Effector CD8-positive, alpha-beta T cell (primary cell): ENCODE data around the gene CCDC188.

Experiments
- DNase-seq: peaks from one replicate; lab custom pipeline; 2025; lab: John Stamatoyannopoulos, UW
- total RNA-seq, 4 experiments: gene quantifications; one replicate each; lab custom pipeline; 2026; lab: John Stamatoyannopoulos, UW

The CCDC188 gene
- 0 to 0.24 (median 0) reads per million in 4 experiments for total RNA-seq

- no peak for DNase-seq
Measured at GRCh38 chr22:20150381-20151275, at the start of gene CCDC188. CCDC188 (minus strand) TSS chr22:20151055; CDS start chr22:20150986, 69 bp downstream.

- no peak for DNase-seq
Measured at GRCh38 chr22:20199906-20200305, 49.1 kb upstream of the CCDC188 start.

GRCh38 chr22:20199413-20199842, 48.6 kb upstream of the CCDC188 start:
- no peak for DNase-seq

DNA sequence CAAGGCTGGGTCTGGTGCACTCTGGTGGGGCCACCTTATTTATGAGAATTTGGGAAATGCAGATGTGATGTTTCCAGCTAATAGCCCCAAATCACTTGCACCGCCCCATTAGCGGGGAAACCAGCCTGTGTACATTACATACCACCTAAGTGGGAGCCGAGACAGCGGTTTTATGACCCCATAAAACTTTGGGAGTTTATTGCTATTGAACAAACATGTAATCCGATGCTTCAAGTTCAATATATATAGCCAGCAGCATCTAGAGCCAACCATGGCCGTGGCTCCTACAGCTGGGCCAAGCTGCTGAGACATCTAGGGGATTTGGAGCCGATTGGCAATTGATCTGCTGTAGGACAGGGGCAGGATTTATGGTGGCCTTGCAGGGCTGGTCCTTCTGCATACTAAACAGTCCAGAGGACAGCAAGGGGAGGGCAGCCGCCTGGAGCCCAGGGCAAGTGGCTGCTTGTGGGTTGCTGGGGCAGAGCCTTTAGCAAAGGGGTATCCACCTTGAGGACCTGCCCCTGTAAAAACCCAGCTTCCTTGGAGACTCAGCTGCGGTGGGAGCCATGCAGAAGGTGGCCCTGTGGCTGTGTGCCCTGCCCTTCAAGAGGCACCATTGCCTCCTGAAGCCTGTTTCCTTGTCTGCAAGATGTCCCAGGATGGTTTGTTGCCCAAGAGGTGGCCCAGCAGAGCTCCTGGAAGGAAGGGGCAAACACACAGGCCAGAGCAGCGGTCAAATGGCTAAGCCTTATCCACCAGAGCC, 47.9 kb upstream of the CCDC188 start:
- no peak for DNase-seq

DNA sequence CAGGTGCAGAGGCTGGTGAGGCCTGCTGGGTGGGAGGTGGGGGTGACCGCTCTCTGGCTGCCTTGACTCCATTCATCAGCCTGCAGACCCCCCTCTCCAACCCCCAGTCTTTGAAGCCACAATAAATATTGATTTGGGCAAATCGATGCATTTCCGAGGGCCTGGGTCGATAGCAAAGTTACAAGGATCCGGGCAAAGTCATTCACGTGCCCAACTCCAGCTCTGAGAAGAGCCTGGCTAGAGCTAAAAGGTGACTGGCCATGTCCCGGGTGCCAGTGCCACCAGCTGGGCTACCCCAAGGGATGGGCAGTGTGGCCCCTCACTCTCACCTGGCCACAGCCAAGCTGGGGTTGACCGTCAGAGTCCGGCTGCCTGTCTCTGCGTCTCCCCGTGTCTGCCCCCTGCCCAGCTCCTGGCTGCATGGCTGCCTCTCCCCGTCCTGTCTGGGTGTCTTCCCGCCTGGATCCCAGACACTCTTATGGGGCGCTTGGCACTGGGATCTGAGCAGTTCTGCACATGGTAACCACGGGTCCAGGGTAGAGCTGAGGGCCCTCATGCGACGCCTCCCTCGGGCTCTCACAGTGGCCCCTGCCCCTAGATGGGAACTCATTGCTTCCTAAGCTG, 46.7 kb upstream of the CCDC188 start:
- DNase-seq, result no peak

- DNase-seq, result no peak
Measured at GRCh38 chr22:20196094-20196842, 45.4 kb upstream of the CCDC188 start.

- DNase-seq, result no peak
Measured at GRCh38 chr22:20194681-20195593, 44.1 kb upstream of the CCDC188 start.

DNA sequence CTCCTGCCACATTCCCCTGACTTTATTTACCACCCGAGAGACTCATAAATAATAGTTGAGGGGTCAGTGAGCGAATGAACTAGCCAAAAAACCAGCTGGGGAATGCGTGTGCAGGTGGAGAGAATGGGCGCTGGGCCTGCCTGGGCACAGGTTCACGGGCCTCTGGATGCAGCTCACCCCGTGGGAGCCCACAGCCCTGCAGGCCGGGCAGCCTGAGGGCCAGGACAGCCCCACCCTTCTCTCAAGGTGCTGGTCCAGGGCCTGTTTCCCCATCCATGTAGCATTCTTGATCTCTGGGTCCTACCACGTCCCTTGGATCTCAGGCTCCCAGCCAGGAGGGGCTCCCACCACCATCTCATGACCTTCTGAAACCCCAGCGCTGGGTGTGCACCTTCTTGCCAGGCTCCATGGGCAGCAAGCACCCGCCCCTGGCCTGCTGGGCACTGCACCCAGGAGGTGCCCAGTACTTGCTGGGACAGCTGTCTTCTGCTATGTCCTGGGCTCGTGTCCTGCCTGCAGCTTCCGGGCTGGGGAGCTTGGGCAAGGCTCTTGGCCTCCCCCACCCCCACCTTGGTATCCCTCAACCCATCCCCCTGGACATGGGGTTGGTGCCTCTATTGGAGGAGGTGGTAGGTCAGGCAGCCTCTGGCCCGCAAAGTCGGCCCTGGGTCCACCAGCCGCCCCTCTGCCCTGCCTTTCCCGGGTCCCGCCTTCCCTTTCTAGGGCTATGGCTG, 43.1 kb upstream of the CCDC188 start:
- no peak for DNase-seq

DNA sequence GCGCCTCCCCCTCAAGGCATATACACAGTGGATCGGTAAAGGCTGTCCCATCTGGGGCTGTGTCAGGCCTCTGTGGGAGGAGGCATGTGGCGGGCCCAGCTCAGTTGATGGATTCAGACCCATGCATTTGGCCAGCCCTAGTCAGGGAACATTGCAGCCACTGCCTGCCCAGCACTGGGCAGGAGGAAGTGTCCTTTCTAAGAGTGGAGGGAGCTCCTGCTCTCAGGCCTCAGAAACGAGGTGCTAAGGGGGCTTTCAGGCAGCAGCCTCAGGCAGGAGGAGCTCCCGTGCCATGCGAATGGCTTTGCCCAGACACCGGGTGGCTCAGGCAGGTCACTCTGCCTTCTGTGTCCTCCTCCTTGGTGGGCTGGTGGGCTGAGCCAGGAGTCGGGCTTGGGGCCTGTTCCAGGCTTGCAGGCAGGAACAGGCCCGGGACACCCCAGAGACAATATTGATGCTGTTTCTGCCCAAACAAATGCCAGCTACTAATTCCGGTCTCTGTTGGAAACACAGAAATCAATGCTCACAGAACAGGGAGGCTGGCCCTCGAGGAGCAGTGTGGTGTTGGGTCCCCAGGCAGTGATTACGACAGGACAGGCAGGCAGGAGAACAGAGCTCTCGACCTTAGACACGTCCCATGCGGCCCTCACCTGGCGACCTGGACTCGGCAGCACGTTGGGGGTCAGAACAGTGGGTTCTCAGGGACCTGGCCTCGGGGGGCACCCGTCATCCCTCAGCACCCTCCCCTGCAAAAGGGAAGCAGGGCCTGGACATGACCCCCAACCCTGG, 42.3 kb upstream of the CCDC188 start:
- DNase-seq, result no peak

- no peak for DNase-seq
Measured at GRCh38 chr22:20192293-20192971, 41.6 kb upstream of the CCDC188 start.

GRCh38 chr22:20191803-20192202, 40.9 kb upstream of the CCDC188 start:
- no peak for DNase-seq

GRCh38 chr22:20191000-20191515, 40.2 kb upstream of the CCDC188 start:
- DNase-seq, result no peak

GRCh38 chr22:20188567-20188877, 37.7 kb upstream of the CCDC188 start:
- DNase-seq, result no peak

- no peak for DNase-seq
Measured at GRCh38 chr22:20187777-20188566, 37.1 kb upstream of the CCDC188 start.

DNA sequence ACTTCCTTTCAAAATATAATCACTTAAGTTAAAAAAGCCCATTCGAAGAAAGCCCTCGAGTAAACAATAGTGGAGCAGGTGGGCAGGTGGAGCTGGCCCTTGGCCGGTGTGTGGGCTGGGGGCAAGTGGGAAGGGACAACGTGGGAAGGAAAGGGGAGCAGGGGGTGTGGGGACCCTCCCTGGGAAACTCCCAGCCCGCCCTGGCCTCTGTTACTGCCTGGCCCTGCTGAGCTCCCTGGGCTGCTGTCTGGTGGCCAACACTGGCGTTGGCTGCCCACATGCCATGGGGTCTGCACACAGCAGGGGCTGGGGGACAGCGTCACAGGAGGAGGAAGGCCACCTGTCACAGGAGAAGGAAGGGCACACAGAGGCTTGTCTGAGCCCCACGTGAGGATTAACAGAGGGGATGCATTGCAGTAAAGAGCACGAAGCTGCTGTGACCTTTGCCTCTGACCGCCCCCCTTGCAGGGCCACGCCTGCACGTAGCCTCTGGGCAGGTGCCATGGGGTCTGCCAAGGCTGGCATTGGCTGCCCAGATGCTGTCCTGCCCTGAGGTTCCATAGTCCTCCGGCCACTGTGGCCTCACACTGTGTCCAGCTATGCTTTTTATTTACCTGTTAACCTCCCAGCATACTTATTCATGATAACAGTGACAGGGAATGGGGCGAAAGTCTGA, 36.2 kb upstream of the CCDC188 start:
- no peak for DNase-seq

DNA sequence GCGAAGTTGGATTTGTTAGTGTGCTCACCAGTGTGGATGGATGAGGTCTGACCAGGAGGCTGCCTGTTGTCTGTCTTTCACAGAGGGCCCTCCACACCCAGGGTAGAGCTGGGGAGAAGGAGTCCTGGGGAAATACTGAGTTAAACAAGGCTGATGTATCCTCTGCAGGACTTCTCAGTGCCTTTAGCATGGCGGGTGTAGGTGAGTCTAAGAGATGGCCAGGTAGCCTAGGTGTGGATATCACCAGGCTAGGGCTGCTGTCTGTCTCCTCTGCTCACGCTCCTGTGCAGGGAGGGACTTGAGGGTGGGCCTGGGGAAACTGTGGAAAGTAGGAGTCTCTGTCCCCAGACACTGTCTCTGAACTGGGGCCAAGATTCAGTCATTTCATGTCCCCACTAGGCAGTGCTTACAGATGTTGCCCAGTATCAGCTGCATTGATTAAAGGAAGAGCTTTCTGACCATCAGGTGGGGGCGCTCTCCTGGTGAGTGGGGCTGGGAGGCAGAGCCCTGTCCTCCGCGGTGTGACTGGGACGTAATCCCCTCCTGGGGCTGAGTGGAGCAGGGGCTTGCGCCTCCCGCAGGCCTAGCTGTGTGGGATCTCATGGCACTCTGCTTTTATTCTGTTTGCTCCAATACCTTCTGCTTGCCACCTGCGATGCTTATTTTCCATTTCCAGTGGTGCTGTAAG, 35.5 kb upstream of the CCDC188 start:
- DNase-seq, result no peak
